Muscle layer of colon (tissue), 2 donors: ENCODE measurements around the gene SH2D2A.

Experiments
- H3K27ac ChIP-seq: one replicate; pipeline ENCODE4 v1.7.0; 2013; ENCODE audit warnings: low read depth, mild to moderate bottlenecking, low read length, moderate library complexity
- H3K27me3 ChIP-seq, 2 donors: one replicate each; pipeline ENCODE4 v1.7.0; 2013; ENCODE audit warnings: low read length in 2 of 2, mild to moderate bottlenecking in 2 of 2; ENCODE audit not compliant: insufficient read depth in 2 of 2, control insufficient read depth in 1 of 2
- H3K36me3 ChIP-seq: one replicate; pipeline ENCODE4 v1.7.0; 2013; ENCODE audit warnings: mild to moderate bottlenecking, low read length; ENCODE audit not compliant: insufficient read depth
- H3K4me1 ChIP-seq: one replicate; pipeline ENCODE4 v1.7.0; 2013; ENCODE audit warnings: mild to moderate bottlenecking, low read length; ENCODE audit not compliant: insufficient read depth
- H3K4me3 ChIP-seq, 2 donors: one replicate each; pipeline ENCODE4 v1.7.0; 2013; ENCODE audit warnings: low read length in 2 of 2, low read depth in 1 of 2, mild to moderate bottlenecking in 1 of 2, moderate library complexity in 1 of 2
- H3K9ac ChIP-seq: one replicate; pipeline ENCODE4 v1.7.0; 2013; ENCODE audit warnings: low read length
- H3K9me3 ChIP-seq: one replicate; pipeline ENCODE4 v1.7.0; 2013; ENCODE audit warnings: mild to moderate bottlenecking, low read length
- donor health status: abdominal sarcoma.
- donor health status: Adenocarcinoma of cecum.

SH2D2A gene

GRCh38 chr1:156796340-156797097 is 20.1 kb downstream of the SH2D2A start:
- peaks cover 80% of the 10 kb centered on the region for H3K36me3 ChIP-seq
- no peak overlapping the region for H3K27ac ChIP-seq
- H3K4me3 ChIP-seq, result no peak overlapping the region
- H3K4me1 ChIP-seq, result no peaks in the 10 kb centered on the region
- H3K27me3 ChIP-seq, result no peaks in the 10 kb centered on the region
- H3K9ac ChIP-seq, result no peak overlapping the region
- no peaks in the 10 kb centered on the region for H3K9me3 ChIP-seq

DNA sequence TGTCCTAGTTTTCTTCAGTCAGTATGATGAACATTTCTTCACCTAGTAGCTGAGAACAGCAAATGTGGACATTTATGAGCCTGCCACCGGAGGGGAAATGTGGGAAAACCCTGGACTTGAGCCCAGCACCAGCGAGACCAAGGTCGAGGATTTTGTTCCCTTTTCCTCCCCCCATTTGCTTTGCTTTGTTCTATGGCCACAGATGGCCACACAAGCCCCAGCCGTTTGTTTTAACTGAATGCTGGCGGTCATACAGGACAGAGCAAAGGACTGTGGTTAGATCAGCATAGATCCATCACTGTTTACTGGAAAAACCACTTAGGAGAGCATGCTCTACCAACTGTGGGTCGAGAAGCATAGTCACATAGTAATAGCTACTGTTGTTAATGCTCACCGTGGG is 20.9 kb downstream of the SH2D2A start:
- Histone ChIP-seq H3K36me3 (peaks cover 82% of the 10 kb centered on the region), H3K4me3 (no peak overlapping the region), H3K9ac (no peak overlapping the region), H3K27me3 (no peaks in the 10 kb centered on the region), H3K9me3 (no peaks in the 10 kb centered on the region), H3K4me1 (no peaks in the 10 kb centered on the region), H3K27ac (no peak overlapping the region)

- peaks cover 77% of the 10 kb centered on the region for H3K36me3 ChIP-seq
- no peak overlapping the region for H3K9ac ChIP-seq
- no peak overlapping the region for H3K4me3 ChIP-seq
- H3K9me3 ChIP-seq, result no peaks in the 10 kb centered on the region
- H3K27me3 ChIP-seq, result no peaks in the 10 kb centered on the region
- no peak overlapping the region for H3K27ac ChIP-seq
- H3K4me1 ChIP-seq, result no peaks in the 10 kb centered on the region
These were observed 21.3 kb downstream of the SH2D2A start for GRCh38 chr1:156795374-156795733.

GRCh38 chr1:156794506-156795373 is 21.9 kb downstream of the SH2D2A start:
- Histone ChIP-seq H3K27me3 (no peaks in the 10 kb centered on the region), H3K36me3 (peaks cover 73% of the 10 kb centered on the region)

DNA sequence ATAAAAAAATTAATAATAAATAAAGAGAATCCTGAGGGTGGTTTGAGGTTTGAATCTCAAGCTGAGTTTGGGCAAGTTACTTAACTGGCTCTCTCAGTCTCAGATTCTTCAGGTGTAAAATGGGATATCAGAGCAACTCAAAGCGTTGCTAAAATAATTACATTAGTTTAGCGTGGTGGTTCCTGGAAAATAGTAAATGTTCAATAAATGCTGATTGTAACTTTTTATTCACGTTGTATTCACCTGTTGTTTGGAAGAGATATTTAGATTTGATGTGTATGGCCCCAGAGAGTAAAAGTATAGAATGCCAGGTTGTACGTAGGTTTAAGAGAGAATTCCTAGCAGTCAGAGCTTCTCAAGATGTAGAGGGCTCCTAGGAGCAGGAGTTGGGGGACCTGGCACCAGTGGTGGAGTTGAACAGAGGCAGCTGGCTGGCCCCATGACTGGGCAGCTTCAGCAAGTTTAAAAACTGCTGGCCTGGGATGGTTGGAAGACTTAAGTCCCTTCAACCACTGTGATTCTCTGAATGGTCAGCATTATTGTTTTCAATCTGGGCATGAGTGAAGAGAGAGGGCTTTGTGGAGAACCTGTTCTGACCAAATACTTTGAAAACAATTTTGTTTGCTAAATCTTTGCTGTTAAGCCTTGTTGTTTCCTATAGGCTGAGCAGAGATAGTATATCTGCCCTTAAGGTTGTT is 26.9 kb downstream of the SH2D2A start:
- Histone ChIP-seq H3K36me3 (peaks cover 60% of the 10 kb centered on the region), H3K4me1 (no peaks in the 10 kb centered on the region), H3K9me3 (no peaks in the 10 kb centered on the region), H3K27me3 (no peaks in the 10 kb centered on the region), H3K27ac (no peak overlapping the region), H3K4me3 (no peak overlapping the region), H3K9ac (no peak overlapping the region)

More at GRCh38 chr1:156794506-156795373, 21.9 kb downstream of the SH2D2A start:
- Histone ChIP-seq H3K27ac (no peak overlapping the region), H3K9ac (no peak overlapping the region), H3K9me3 (no peaks in the 10 kb centered on the region), H3K4me3 (no peak overlapping the region), H3K4me1 (no peaks in the 10 kb centered on the region)

- Histone ChIP-seq H3K4me1 (no peaks in the 10 kb centered on the region), H3K9ac (no peak overlapping the region), H3K27me3 (no peaks in the 10 kb centered on the region), H3K4me3 (no peak overlapping the region), H3K9me3 (no peaks in the 10 kb centered on the region), H3K27ac (no peak overlapping the region), H3K36me3 (peaks cover 56% of the 10 kb centered on the region)
These were observed 28.5 kb downstream of the SH2D2A start for GRCh38 chr1:156788136-156788535.

GRCh38 chr1:156786640-156787039 is 30.0 kb downstream of the SH2D2A start:
- no peaks in the 10 kb centered on the region for H3K4me1 ChIP-seq
- peaks cover 50% of the 10 kb centered on the region for H3K36me3 ChIP-seq
- no peak overlapping the region for H3K9ac ChIP-seq

DNA sequence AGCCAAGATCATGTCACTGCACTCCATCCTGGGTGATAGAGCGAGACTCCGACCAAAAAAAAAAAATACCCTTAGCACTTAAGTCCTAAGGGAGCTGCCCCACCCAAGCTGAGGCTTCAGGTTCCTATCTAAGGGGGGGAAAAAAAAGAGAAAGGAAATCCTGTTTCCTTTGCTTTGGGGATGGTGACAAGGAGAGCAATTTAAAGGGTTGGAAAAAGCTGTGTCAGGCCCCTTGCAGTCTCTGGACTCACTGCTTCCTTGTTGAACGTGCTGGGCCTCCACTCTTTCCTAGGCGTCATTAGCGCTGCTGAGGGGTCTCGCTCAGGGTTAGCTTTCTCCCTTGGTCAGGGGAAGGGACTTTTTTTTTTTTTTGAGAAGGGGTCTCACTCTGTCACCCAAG is 31.2 kb downstream of the SH2D2A start:
- Histone ChIP-seq H3K9me3 (no peaks in the 10 kb centered on the region), H3K4me1 (no peaks in the 10 kb centered on the region), H3K27me3 (no peaks in the 10 kb centered on the region), H3K27ac (no peak overlapping the region), H3K9ac (no peak overlapping the region), H3K4me3 (no peak overlapping the region), H3K36me3 (peaks cover 41% of the 10 kb centered on the region)

More at GRCh38 chr1:156786640-156787039, 30.0 kb downstream of the SH2D2A start:
- no peak overlapping the region for H3K27ac ChIP-seq
- H3K9me3 ChIP-seq, result no peaks in the 10 kb centered on the region
- H3K27me3 ChIP-seq, result no peaks in the 10 kb centered on the region
- H3K4me3 ChIP-seq, result no peak overlapping the region

GRCh38 chr1:156781585-156782186 is 35.0 kb downstream of the SH2D2A start:
- no peak overlapping the region for H3K27ac ChIP-seq

GRCh38 chr1:156777573-156777972 is 39.1 kb downstream of the SH2D2A start:
- H3K36me3 ChIP-seq, result peaks cover 5% of the 10 kb centered on the region
- no peak overlapping the region for H3K4me3 ChIP-seq
- no peaks in the 10 kb centered on the region for H3K9me3 ChIP-seq
- H3K27ac ChIP-seq, result no peak overlapping the region
- no peaks in the 10 kb centered on the region for H3K27me3 ChIP-seq
- H3K9ac ChIP-seq, result no peak overlapping the region
- H3K4me1 ChIP-seq, result peaks cover 15% of the 10 kb centered on the region

More at GRCh38 chr1:156781585-156782186, 35.0 kb downstream of the SH2D2A start:
- no peak overlapping the region for H3K4me3 ChIP-seq
- peaks cover 30% of the 10 kb centered on the region for H3K36me3 ChIP-seq
- H3K27me3 ChIP-seq, result no peaks in the 10 kb centered on the region
- H3K4me1 ChIP-seq, result peaks cover 5% of the 10 kb centered on the region
- no peak overlapping the region for H3K9ac ChIP-seq
- H3K9me3 ChIP-seq, result no peaks in the 10 kb centered on the region

DNA sequence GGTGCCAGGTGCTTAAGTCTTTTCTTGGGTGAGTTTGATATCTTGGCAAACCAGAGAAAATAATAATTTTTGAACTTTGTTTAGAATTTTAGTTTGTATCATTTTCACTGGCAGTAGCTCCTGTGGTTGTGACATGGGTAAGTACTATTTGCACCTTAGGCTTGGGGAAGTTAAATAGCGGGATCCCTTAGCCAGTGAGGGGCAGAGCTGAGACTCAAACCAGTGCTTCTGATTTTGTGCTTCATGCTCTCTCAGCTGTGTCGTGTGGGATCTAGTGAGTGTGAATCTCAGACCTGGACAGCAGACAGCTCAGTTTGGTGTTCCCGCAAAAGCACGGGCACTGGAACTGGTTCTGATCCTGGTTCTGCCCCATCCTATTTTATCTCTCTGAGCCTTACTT is 39.7 kb downstream of the SH2D2A start:
- peaks cover 19% of the 10 kb centered on the region for H3K4me1 ChIP-seq
- H3K9me3 ChIP-seq, result no peaks in the 10 kb centered on the region
- no peak overlapping the region for H3K9ac ChIP-seq
- H3K4me3 ChIP-seq, result no peak overlapping the region
- H3K27ac ChIP-seq, result no peak overlapping the region
- H3K27me3 ChIP-seq, result no peaks in the 10 kb centered on the region
- H3K36me3 ChIP-seq, result no peaks in the 10 kb centered on the region
